Mucosa of stomach (tissue), 1 donor: ENCODE results near the gene GJC2.

ENCODE experiments used
- H3K27me3 ChIP-seq: one replicate; pipeline ENCODE4 v1.7.0; 2013; ENCODE audit warnings: mild to moderate bottlenecking, low read length; ENCODE audit not compliant: control insufficient read depth, insufficient read depth
- H3K36me3 ChIP-seq: one replicate; pipeline ENCODE4 v1.7.0; 2013; ENCODE audit warnings: low read length; ENCODE audit not compliant: control insufficient read depth, insufficient read depth
- H3K4me1 ChIP-seq: one replicate; pipeline ENCODE4 v1.7.0; 2013; ENCODE audit warnings: mild to moderate bottlenecking, low read length; ENCODE audit not compliant: control insufficient read depth, insufficient read depth
- H3K4me3 ChIP-seq: one replicate; pipeline ENCODE4 v1.7.0; 2013; ENCODE audit warnings: low read length
- H3K9ac ChIP-seq: one replicate; pipeline ENCODE4 v1.7.0; 2013; ENCODE audit warnings: mild to moderate bottlenecking, low read length, moderate library complexity
- H3K9me3 ChIP-seq: one replicate; pipeline ENCODE4 v1.7.0; 2013; ENCODE audit warnings: mild to moderate bottlenecking, low read length, moderate library complexity; ENCODE audit not compliant: control insufficient read depth
- donor health status: Pancreatic carcinoma.

GJC2 gene

DNA sequence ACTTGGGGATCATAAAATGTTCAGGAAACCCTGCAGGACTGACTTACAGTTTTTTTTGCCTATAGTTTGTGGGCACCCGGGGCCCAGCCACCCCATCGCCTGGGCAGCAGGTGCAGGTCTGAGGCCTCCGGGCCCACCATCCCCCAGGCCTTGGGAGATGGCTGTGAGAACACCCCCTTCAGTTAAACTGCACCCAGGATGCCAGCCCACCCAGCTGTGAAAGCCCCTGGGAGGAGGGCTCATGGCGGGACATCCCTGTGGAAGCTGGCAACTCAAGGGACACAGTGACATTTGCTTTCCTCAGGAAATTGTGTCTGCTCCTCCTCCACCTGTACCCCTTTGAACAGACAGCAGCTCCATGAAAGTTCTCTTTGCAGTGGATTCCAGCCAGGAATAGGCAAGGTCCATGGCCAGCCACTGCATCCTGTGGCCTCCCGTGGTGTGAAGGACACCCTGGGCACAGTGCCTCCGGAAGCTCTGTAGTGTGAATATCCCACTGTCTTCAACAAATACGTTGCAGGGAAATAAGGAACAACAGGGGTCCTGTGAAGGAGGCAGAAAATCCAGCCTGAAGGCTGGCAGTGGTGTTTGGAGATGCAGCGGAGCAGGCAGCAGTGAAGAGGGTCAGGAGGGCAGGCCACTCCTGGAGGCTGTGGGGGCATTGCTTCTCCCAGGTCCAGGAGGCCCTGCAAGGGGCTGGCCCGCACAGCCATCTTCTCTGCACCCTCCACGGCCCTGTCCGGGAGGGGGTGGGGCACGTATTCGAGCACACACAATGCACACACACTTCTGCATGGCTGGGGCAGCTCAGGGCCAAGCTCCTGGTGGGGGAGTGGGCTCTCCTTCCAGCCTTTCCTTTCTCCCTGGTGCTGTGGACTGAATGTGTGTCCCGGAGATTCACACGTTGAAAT is 56.1 kb downstream of the GJC2 start:
- H3K4me3 ChIP-seq, result no peak overlapping the region
- H3K36me3 ChIP-seq, result no peaks in the 10 kb centered on the region
- no peaks in the 10 kb centered on the region for H3K4me1 ChIP-seq
- H3K9ac ChIP-seq, result no peak overlapping the region
- H3K9me3 ChIP-seq, result no peaks in the 10 kb centered on the region
- H3K27me3 ChIP-seq, result peaks cover 22% of the 10 kb centered on the region

DNA sequence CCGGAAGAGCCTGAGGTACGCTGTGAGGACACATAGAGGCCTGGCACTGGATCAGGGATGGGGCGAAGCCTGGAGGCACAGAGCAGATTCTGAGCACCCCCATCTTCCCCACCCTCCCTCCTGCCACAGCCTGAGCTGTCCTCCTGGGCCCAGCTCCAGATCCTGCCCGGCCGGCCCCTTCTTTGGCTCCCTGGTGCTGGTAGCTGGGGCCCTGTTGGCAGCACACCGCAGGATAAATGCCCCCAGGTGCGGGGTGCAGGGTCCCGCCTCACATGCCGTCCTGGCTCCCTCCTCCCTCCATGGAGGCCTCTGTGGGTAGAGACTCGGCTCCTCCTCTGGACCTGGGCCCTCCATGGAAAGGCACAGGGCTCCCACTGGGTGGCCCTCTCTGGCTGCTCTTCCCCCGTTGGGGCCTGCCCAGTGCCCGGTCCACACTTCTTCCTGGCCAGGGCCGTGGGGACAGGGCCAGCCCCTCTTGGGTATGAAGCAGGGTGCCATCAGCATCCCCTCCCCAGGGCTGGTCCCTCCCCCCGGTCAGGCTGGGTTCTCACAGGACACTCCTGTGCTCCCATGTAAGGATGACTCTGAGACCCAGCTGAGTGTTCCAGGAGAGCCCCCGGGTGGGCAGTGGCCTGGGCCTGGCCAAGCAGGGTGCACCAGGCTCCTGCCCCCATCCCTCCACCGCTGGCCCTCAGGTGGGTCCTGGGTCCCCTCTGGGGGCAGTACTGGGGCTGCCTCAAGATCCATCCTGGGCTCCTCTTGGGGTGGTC is 57.0 kb downstream of the GJC2 start:
- Histone ChIP-seq H3K4me1 (no peaks in the 10 kb centered on the region), H3K9ac (no peak overlapping the region), H3K36me3 (no peaks in the 10 kb centered on the region), H3K9me3 (no peaks in the 10 kb centered on the region), H3K27me3 (peaks cover 22% of the 10 kb centered on the region), H3K4me3 (no peak overlapping the region)

DNA sequence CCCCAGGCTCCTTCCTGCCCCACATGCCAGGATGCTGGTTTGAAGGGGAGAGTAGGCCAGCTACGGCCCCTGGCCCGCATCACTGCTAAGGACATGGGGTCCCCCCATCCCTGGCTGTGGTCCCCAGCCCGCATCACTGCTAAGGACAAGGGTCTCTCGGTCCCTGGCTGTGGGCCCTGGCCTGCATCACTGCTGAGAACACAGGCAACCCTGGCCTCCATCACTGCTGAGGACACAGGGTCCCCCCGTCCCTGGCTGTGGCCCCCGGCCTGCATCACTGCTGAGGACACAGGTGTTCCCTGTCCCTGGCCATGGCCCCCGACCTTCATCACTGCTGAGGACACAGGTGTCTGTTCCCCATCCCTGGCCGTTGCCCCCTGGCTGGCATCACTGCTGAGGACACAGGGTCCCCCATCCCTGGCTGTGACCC is 57.7 kb downstream of the GJC2 start:
- H3K36me3 ChIP-seq, result no peaks in the 10 kb centered on the region
- H3K4me3 ChIP-seq, result no peak overlapping the region
- H3K27me3 ChIP-seq, result peaks cover 23% of the 10 kb centered on the region
- H3K9me3 ChIP-seq, result no peaks in the 10 kb centered on the region
- no peak overlapping the region for H3K9ac ChIP-seq
- H3K4me1 ChIP-seq, result no peaks in the 10 kb centered on the region

DNA sequence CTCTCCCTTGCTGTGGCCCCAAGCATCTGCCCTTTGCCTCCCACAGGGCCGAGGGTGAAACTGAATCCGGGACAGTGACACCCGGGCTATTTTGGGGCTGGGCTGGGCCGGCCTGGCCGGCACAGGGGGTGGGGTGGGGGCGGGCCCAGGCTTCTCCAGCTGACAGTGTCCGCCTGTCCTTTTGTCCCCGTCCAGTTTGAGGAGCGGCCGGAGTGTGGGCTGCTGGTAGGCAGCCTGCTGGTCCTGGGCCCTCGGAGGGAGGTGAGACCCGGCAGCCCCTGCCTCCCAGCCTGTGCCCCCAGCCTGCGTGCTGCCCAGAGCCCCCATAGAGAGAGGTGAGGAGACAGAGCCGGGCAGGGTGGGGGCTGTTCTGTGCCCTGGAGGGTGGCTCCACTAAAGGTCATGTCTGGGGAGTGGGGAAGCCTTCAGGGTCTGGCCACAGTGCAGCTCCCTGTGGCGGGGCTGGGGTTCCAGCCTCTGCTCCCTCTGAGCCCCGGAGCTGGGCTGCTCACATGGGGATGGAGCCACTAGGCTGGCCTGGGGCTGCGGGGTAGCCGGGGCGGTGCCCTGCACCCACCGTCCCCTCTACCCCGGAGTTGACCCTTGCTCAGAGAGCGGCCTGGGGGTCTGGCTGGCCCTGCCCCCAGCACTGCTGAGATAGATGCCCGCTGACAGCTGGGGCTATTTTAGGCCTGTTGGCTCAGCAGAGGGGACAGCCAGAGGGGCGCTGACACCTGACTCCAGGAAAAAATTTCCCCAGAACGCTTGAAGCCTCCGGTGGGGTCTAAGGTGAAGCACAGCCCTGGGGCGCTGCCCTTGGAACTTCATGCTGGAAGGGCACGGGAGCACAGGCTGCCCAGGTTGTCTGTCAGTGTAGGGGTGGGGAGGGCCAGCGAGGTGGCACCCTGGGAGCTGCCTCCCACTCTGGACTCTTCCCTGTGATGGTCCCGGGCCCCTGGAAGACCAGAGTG is 58.4 kb downstream of the GJC2 start, which contains the start of gene OBSCN:
Gene OBSCN, plus strand, starts transcription at position 194 of the 971 bp plus-strand sequence. CDS start 3,740 bp downstream, outside the sequence.
- Histone ChIP-seq H3K4me1 (no peaks in the 10 kb centered on the region), H3K36me3 (no peaks in the 10 kb centered on the region), H3K9me3 (no peaks in the 10 kb centered on the region), H3K9ac (no peak within 1 kb of the TSS), H3K4me3 (no peak within 1 kb of the TSS), H3K27me3 (peaks cover 27% of the 10 kb centered on the region)

DNA sequence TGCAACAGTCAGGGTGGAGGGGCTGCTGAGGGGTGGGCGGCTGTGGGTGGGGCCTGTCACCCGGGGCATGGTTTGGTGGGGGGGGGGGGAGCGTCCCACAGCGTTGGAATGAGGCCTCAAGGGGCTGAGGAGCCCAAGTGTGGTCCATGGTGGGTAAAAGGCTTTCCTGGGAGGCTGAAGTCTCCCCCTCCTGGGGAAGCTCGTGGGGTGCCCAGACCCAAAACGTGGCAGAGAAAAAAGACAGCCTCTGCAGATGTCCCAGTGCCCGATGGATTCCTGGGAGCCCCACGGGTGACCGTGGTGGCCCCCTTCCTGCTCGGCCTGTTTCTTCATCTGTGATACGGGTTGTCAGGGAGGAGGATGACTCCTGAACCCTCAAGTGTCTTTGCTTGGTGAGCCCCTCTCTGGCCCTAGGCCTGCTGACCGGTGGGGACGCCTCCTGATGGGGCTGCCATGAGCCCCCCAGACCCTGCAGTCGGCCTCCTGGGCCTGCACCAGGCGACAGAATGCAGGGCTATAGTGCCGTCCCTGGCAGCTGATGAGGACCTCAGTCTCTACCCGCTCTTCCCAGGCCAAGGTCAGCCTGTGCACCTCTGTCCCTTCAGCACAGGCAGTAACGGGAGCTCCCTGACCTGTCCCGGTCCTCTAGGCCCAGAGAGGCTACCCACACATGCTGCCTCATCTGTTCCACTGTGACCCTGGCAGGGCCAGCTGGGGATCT is 59.3 kb downstream of the GJC2 start:
- no peaks in the 10 kb centered on the region for H3K9me3 ChIP-seq
- H3K4me1 ChIP-seq, result no peaks in the 10 kb centered on the region
- H3K9ac ChIP-seq, result no peak overlapping the region
- H3K27me3 ChIP-seq, result peaks cover 27% of the 10 kb centered on the region
- no peak overlapping the region for H3K4me3 ChIP-seq
- H3K36me3 ChIP-seq, result no peaks in the 10 kb centered on the region
